Measurements from ENCODE around the gene TMEM184A. TPM values are rescaled to one million over a fixed set of nuclear protein-coding genes. Genes with fewer than 3 reads are reported as not detected.

Gene TMEM184A
- total and polyA plus RNA-seq, 2 of the 13 experiments (the other 11 are each of a cell fraction or from before 2014, with no cell fraction given): 9.5 to 20.4 TPM

DNA sequence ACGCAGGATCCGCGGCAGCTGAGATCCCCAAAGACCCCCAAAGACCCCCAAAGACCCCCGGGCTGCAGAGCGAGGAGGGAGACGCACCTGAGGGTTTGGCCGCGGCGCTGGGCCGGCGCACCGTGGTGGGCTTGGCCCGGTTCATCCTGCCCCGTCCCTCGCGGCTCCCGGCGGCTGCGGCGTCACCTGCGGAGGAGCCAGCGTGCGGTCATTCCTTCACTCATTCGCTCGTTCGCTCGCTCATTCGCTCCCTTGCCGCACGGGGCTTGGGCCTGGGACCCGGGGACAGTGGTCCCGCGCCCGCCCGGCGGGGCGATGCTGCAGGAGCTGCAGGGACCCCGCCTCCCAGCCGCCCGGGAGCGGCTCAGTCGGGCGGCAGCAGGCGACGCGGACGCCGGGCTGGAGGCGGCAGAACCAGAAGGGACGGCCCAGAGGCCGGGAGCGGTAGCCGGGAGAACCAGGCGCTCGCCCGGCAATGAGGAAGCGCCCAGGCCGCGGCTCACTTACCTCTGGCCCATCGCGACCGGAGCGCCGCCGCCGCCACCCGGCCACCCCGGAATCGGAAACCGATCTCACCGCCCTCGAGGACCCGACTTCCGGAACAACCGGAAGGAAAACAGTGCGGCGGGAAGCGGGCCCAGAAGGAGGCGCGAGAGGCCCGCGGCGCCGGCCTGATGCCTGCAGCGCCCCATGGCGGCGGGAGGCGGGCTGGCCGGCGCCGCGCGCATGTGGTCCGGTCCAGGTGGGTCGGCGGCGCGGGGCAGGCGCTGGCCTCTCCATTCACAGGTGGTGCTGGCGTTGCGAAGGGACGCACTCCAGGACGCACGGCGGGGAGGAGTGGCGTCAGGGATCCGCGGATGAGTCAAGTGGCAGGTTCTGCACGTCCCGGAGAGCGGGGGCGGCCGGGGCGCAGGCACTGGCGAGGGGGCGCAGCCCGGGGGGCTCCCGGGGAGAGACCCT, 51.9 kb downstream of the TMEM184A start, which contains the start of gene INTS1 (continued):
- 0 out of 2 replicates have a peak, but pooled peaks have one; percentile 36 for TF ChIP-seq ZFP1 (CRISPR knock-in tag; IDR thresholded peaks at IDR 0.05)
- TF ChIP-seq PPARG (CRISPR knock-in tag; conservative IDR thresholded peaks at IDR 0.05): 0 out of 2 replicates have a peak, but pooled peaks have one; percentile 30
- no peak for TF ChIP-seq SKIL (CRISPR knock-in tag; IDR thresholded peaks at IDR 0.05; ENCODE audit: borderline replicate concordance)
- no peak for TF ChIP-seq ZSCAN5A (CRISPR knock-in tag; IDR thresholded peaks at IDR 0.05; ENCODE audit: borderline replicate concordance)
- TF ChIP-seq CHD2 (IDR thresholded peaks at IDR 0.05; ENCODE audit: low read depth, low read length): peak; percentile 43; the same call in 1 of the 2 replicates
- TF ChIP-seq POGK (CRISPR knock-in tag; conservative IDR thresholded peaks at IDR 0.05): peak; percentile 74
- no peak; the same call in 1 of the 2 replicates for TF ChIP-seq ZNF773 (CRISPR knock-in tag; IDR thresholded peaks at IDR 0.05; ENCODE audit: borderline replicate concordance)
- TF ChIP-seq, protein P1, sequence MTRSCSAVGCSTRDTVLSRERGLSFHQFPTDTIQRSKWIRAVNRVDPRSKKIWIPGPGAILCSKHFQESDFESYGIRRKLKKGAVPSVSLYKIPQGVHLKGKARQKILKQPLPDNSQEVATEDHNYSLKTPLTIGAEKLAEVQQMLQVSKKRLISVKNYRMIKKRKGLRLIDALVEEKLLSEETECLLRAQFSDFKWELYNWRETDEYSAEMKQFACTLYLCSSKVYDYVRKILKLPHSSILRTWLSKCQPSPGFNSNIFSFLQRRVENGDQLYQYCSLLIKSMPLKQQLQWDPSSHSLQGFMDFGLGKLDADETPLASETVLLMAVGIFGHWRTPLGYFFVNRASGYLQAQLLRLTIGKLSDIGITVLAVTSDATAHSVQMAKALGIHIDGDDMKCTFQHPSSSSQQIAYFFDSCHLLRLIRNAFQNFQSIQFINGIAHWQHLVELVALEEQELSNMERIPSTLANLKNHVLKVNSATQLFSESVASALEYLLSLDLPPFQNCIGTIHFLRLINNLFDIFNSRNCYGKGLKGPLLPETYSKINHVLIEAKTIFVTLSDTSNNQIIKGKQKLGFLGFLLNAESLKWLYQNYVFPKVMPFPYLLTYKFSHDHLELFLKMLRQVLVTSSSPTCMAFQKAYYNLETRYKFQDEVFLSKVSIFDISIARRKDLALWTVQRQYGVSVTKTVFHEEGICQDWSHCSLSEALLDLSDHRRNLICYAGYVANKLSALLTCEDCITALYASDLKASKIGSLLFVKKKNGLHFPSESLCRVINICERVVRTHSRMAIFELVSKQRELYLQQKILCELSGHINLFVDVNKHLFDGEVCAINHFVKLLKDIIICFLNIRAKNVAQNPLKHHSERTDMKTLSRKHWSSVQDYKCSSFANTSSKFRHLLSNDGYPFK (CRISPR knock-in tag; IDR thresholded peaks at IDR 0.05; ENCODE audit: borderline replicate concordance): peak; percentile 64; the same call in 1 of the 2 replicates
- no peak for TF ChIP-seq HNF4A (CRISPR knock-in tag; IDR thresholded peaks at IDR 0.05)
- TF ChIP-seq, protein P2, sequence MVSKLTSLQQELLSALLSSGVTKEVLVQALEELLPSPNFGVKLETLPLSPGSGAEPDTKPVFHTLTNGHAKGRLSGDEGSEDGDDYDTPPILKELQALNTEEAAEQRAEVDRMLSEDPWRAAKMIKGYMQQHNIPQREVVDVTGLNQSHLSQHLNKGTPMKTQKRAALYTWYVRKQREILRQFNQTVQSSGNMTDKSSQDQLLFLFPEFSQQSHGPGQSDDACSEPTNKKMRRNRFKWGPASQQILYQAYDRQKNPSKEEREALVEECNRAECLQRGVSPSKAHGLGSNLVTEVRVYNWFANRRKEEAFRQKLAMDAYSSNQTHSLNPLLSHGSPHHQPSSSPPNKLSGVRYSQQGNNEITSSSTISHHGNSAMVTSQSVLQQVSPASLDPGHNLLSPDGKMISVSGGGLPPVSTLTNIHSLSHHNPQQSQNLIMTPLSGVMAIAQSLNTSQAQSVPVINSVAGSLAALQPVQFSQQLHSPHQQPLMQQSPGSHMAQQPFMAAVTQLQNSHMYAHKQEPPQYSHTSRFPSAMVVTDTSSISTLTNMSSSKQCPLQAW (CRISPR knock-in tag; IDR thresholded peaks at IDR 0.05): 0 out of 2 replicates have a peak, but pooled peaks have one; percentile 29
- TF ChIP-seq ZNF570 (CRISPR knock-in tag; IDR thresholded peaks at IDR 0.05; ENCODE audit: borderline replicate concordance): no peak
- peak; percentile 43; the same call in 1 of the 2 replicates for TF ChIP-seq KDM3A (CRISPR knock-in tag; IDR thresholded peaks at IDR 0.05; ENCODE audit: low read depth)
- no peak for TF ChIP-seq ZNF550 (CRISPR knock-in tag; IDR thresholded peaks at IDR 0.05; ENCODE audit: borderline replicate concordance)
- peak; percentile 98 for TF ChIP-seq GATAD1 (CRISPR knock-in tag; IDR thresholded peaks at IDR 0.05)
- TF ChIP-seq MXD1 (CRISPR knock-in tag; IDR thresholded peaks at IDR 0.05): peak; percentile 59
- TF ChIP-seq MAFF (IDR thresholded peaks at IDR 0.05; ENCODE audit: low read depth, low read length): no peak

Data from HepG2 (cell line).